ENCODE results near the gene RAPGEF1. TPM values are rescaled to one million over a fixed set of nuclear protein-coding genes. Genes with fewer than 3 reads are reported as not detected.

Gene RAPGEF1
- total and polyA plus RNA-seq, 2 experiments from 2014 or later, result 3.3 to 24.1 TPM

GRCh38 chr9:131660466-131661405 lies 79.1 kb downstream of the RAPGEF1 start:
- in situ Hi-C loops (cut with MboI), result no loop called here
- Histone ChIP-seq H3K4me3 (no peak overlapping the region), H2AFZ (no peak overlapping the region), H3K9ac (no peak overlapping the region), H3K4me2 (ENCODE audit: unreplicated experiment) (no peak overlapping the region), H3K4me1 (ENCODE audit: insufficient read depth) (peaks cover 19% of the 10 kb centered on the region), H3K36me3 (ENCODE audit: low read depth) (no peaks in the 10 kb centered on the region), H4K20me1 (ENCODE audit: insufficient read depth) (no peaks in the 10 kb centered on the region), H3K9me3 (ENCODE audit: low read depth) (no peaks in the 10 kb centered on the region), H3K27me3 (replicated peaks; ENCODE audit: insufficient read depth) (no peaks in the 10 kb centered on the region), H3K79me2 (ENCODE audit: insufficient read depth) (peaks cover 77% of the 10 kb centered on the region), H3K27ac (no peak overlapping the region), H3K9me2 (ENCODE audit: insufficient read depth) (no peaks in the 10 kb centered on the region), H3F3A (ENCODE audit: insufficient read depth) (peaks cover 20% of the 10 kb centered on the region)
- DNase-seq, result no peak
- 94 to 95% methylated on average over 19 of the region's 19 CpGs for WGBS, 2 experiments (ENCODE audit: low coverage in 1 of 2, low lambda C conversion rate in 2 of 2, missing lambda C conversion rate in 2 of 2)
- TF ChIP-seq EZH2phosphoT487 (IDR thresholded peaks at IDR 0.05; ENCODE audit: insufficient read depth, low read depth) (no peak), EZH2 (IDR thresholded peaks at IDR 0.05; ENCODE audit: insufficient read depth, poor library complexity, severe bottlenecking) (no peak)

GRCh38 chr9:131658377-131659129 lies 81.3 kb downstream of the RAPGEF1 start:
- peak overlapping the region; percentile 46 for H3K4me3 ChIP-seq
- whole genome bisulfite sequencing, 2 experiments (ENCODE audit: low coverage in 1 of 2, low lambda C conversion rate in 2 of 2, missing lambda C conversion rate in 2 of 2), result 41 to 43% methylated on average over 8 of the region's 8 CpGs
- H3K4me1 ChIP-seq (ENCODE audit: insufficient read depth), result peaks cover 19% of the 10 kb centered on the region
- TF ChIP-seq EZH2 (IDR thresholded peaks at IDR 0.05; ENCODE audit: insufficient read depth, poor library complexity, severe bottlenecking) (no peak), EZH2phosphoT487 (IDR thresholded peaks at IDR 0.05; ENCODE audit: insufficient read depth, low read depth) (no peak)
- no peaks in the 10 kb centered on the region for H4K20me1 ChIP-seq (ENCODE audit: insufficient read depth)
- peak overlapping the region; percentile 33; the same call in 1 of the 2 replicates for H2AFZ ChIP-seq
- DNase-seq, result peak; percentile 93
- H3K9me3 ChIP-seq (ENCODE audit: low read depth), result no peaks in the 10 kb centered on the region
- H3K9me2 ChIP-seq (ENCODE audit: insufficient read depth), result no peaks in the 10 kb centered on the region
- H3K9ac ChIP-seq, result peak overlapping the region; percentile 74
- H3K4me2 ChIP-seq (ENCODE audit: unreplicated experiment), result peak overlapping the region; percentile 81
- H3F3A ChIP-seq (ENCODE audit: insufficient read depth), result peaks cover 20% of the 10 kb centered on the region
- H3K27me3 ChIP-seq (replicated peaks; ENCODE audit: insufficient read depth), result no peaks in the 10 kb centered on the region
- peaks cover 78% of the 10 kb centered on the region for H3K79me2 ChIP-seq (ENCODE audit: insufficient read depth)
- no peaks in the 10 kb centered on the region for H3K36me3 ChIP-seq (ENCODE audit: low read depth)
- in situ Hi-C loops (cut with MboI), result no loop called here
- peak overlapping the region; percentile 91 for H3K27ac ChIP-seq

GRCh38 chr9:131657940-131658339 lies 81.9 kb downstream of the RAPGEF1 start:
- TF ChIP-seq EZH2 (IDR thresholded peaks at IDR 0.05; ENCODE audit: insufficient read depth, poor library complexity, severe bottlenecking) (no peak), EZH2phosphoT487 (IDR thresholded peaks at IDR 0.05; ENCODE audit: insufficient read depth, low read depth) (no peak)
- peaks cover 20% of the 10 kb centered on the region for H3F3A ChIP-seq (ENCODE audit: insufficient read depth)
- peaks cover 82% of the 10 kb centered on the region for H3K79me2 ChIP-seq (ENCODE audit: insufficient read depth)
- H3K9ac ChIP-seq, result peak overlapping the region; percentile 23; the same call in 1 of the 2 replicates
- no peak overlapping the region for H2AFZ ChIP-seq
- peak overlapping the region; percentile 91 for H3K27ac ChIP-seq
- no peaks in the 10 kb centered on the region for H4K20me1 ChIP-seq (ENCODE audit: insufficient read depth)
- H3K36me3 ChIP-seq (ENCODE audit: low read depth), result no peaks in the 10 kb centered on the region
- H3K4me1 ChIP-seq (ENCODE audit: insufficient read depth), result peaks cover 19% of the 10 kb centered on the region
- H3K9me3 ChIP-seq (ENCODE audit: low read depth), result no peaks in the 10 kb centered on the region
- no peak overlapping the region for H3K4me3 ChIP-seq
- peak overlapping the region; percentile 81 for H3K4me2 ChIP-seq (ENCODE audit: unreplicated experiment)
- no peaks in the 10 kb centered on the region for H3K9me2 ChIP-seq (ENCODE audit: insufficient read depth)
- H3K27me3 ChIP-seq (replicated peaks; ENCODE audit: insufficient read depth), result no peaks in the 10 kb centered on the region
- DNase-seq, result no peak
- in situ Hi-C loops (cut with MboI), result no loop called here
- WGBS, 2 experiments (ENCODE audit: low coverage in 1 of 2, low lambda C conversion rate in 2 of 2, missing lambda C conversion rate in 2 of 2), result 60 to 63% methylated on average over 5 of the region's 5 CpGs

GRCh38 chr9:131657456-131657855 lies 82.4 kb downstream of the RAPGEF1 start:
- H3K36me3 ChIP-seq (ENCODE audit: low read depth), result no peaks in the 10 kb centered on the region
- H3K79me2 ChIP-seq (ENCODE audit: insufficient read depth), result peaks cover 87% of the 10 kb centered on the region
- TF ChIP-seq EZH2phosphoT487 (IDR thresholded peaks at IDR 0.05; ENCODE audit: insufficient read depth, low read depth) (no peak), EZH2 (IDR thresholded peaks at IDR 0.05; ENCODE audit: insufficient read depth, poor library complexity, severe bottlenecking) (no peak)
- no peak overlapping the region for H3K4me2 ChIP-seq (ENCODE audit: unreplicated experiment)
- H3F3A ChIP-seq (ENCODE audit: insufficient read depth), result peaks cover 20% of the 10 kb centered on the region
- no peaks in the 10 kb centered on the region for H3K9me3 ChIP-seq (ENCODE audit: low read depth)
- H3K27me3 ChIP-seq (replicated peaks; ENCODE audit: insufficient read depth), result no peaks in the 10 kb centered on the region
- H3K9me2 ChIP-seq (ENCODE audit: insufficient read depth), result no peaks in the 10 kb centered on the region
- H3K4me1 ChIP-seq (ENCODE audit: insufficient read depth), result peaks cover 19% of the 10 kb centered on the region
- H3K4me3 ChIP-seq, result no peak overlapping the region
- H3K27ac ChIP-seq, result peak overlapping the region; percentile 91; the same call in 1 of the 2 replicates
- no peak for DNase-seq
- no peak overlapping the region for H2AFZ ChIP-seq
- in situ Hi-C loops (cut with MboI), result no loop called here
- H3K9ac ChIP-seq, result no peak overlapping the region
- no peaks in the 10 kb centered on the region for H4K20me1 ChIP-seq (ENCODE audit: insufficient read depth)
- 98% methylated on average over 8 of the region's 8 CpGs for WGBS, 2 experiments (ENCODE audit: low coverage in 1 of 2, low lambda C conversion rate in 2 of 2, missing lambda C conversion rate in 2 of 2)
